AG04449 (cell line): Measurements from ENCODE around the gene TMC6.
"Not testable (repeated sequence)": the region's sequence is repeated elsewhere in the genome, so short reads cannot be mapped to it uniquely, and the experiment has no call there.

Source experiments
- CTCF ChIA-PET: fragments of 350-600 bp; formaldehyde crosslinking; extraction: SDS; loops from one replicate; lab custom pipeline; 2021; ENCODE audit warnings: antibody characterized with exemption; lab: Yijun Ruan, JAX
- POLR2A ChIA-PET: fragments of 400-600, 350-600 bp; formaldehyde crosslinking; extraction: SDS; loops from one replicate; lab custom pipeline; 2020; ENCODE audit warnings: antibody characterized with exemption, inconsistent platforms; lab: Yijun Ruan, JAX
- DNase-seq: peaks from one replicate; pipeline ENCODE4 v3.0.0-alpha.2; 2010; ENCODE audit warnings: low read depth, low spot score
- H3K4me3 ChIP-seq: 2 replicates; pipeline ENCODE4 v1.5.1; 2011; ENCODE audit warnings: low read depth, mild to moderate bottlenecking, control low read depth, low read length
- TF ChIP-seq, protein P1 (sequence below): IDR thresholded peaks from one replicate; pipeline ENCODE4 v1.5.1; 2011; ENCODE audit warnings: mild to moderate bottlenecking, moderate library complexity, low read length, control low read depth, inconsistent platforms; ENCODE audit not compliant: insufficient read depth; ENCODE audit errors: missing control alignments

TMC6 gene

DNA sequence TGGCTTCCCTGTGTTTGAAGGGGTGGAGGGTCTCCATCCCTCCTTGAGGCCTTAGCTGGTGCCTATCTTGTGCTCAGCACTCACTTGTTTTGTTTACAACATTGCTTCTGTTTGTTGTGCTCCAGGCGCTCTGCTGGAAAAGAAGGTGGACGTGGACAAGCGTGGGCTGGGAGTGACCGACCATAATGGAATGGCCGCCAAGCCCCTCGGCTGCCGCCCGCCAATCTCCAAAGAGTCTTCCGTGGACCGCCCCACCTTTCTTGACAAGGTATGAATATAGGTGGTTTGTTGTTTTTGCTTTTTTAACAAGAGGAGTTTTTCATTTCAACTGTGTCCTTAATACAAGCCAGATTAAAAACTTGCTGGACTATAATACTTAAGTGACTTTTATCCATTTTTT, 53.5 kb downstream of the TMC6 start:
- no peak for DNase-seq
- ChIA-PET POLR2A (no interaction called here), CTCF (no interaction called here)
- no peak overlapping the region for H3K4me3 ChIP-seq
- TF ChIP-seq, protein P1, sequence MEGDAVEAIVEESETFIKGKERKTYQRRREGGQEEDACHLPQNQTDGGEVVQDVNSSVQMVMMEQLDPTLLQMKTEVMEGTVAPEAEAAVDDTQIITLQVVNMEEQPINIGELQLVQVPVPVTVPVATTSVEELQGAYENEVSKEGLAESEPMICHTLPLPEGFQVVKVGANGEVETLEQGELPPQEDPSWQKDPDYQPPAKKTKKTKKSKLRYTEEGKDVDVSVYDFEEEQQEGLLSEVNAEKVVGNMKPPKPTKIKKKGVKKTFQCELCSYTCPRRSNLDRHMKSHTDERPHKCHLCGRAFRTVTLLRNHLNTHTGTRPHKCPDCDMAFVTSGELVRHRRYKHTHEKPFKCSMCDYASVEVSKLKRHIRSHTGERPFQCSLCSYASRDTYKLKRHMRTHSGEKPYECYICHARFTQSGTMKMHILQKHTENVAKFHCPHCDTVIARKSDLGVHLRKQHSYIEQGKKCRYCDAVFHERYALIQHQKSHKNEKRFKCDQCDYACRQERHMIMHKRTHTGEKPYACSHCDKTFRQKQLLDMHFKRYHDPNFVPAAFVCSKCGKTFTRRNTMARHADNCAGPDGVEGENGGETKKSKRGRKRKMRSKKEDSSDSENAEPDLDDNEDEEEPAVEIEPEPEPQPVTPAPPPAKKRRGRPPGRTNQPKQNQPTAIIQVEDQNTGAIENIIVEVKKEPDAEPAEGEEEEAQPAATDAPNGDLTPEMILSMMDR, result no peak

DNA sequence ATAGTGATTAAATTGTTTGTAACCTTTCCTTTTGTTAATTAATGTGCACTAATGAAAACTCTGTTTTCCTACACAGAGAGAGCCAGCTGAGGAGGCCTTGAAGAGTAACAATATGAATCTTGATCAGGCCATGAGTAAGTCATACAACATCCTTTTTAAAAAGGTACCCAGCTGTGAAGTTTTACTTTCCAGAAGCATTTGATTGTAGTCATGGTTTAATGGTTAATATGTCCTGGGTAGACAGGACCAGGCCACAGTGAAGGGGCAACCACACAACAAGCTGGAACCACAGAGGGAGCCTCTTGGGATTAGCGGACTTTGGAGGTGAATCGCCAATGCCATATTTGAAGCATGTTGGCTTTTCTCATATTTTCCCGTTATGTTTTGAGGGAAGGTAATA, 55.6 kb downstream of the TMC6 start:
- CTCF ChIA-PET, result no interaction called here

DNA sequence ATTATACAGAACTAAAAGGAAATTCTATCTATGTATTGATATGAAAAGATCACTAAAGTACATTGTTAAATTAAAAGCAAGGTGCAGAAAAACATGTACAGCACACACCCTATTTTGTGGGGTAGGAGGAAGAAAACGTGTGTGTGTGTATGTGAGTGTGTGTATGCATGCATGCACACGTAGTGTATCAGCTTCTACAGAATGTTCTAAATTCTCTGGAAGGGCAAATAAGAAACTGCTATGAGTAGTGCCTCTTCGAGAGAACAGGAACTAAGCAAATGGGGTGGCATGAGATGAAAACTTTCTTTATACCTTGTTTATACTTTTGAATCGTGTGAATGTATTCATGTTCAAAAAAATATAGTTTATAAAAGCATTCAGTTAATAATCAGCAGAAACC, 58.9 kb downstream of the TMC6 start:
- TF ChIP-seq, protein P1, result no peak
- POLR2A ChIA-PET, result no interaction called here
- DNase-seq, result no peak
- CTCF ChIA-PET, result interaction anchor here (1.5 to 1.9 kb wide), 2 partner anchors 15 to 16 kb away, joined by 4 to 8 read pairs; no protein-coding TSS in a partner anchor
- H3K4me3 ChIP-seq, result no peak overlapping the region

More for the DNA sequence above, 55.6 kb downstream of the TMC6 start:
- no peak overlapping the region for H3K4me3 ChIP-seq
- POLR2A ChIA-PET, result no interaction called here
- TF ChIP-seq, protein P1, result no peak
- DNase-seq, result no peak

DNA sequence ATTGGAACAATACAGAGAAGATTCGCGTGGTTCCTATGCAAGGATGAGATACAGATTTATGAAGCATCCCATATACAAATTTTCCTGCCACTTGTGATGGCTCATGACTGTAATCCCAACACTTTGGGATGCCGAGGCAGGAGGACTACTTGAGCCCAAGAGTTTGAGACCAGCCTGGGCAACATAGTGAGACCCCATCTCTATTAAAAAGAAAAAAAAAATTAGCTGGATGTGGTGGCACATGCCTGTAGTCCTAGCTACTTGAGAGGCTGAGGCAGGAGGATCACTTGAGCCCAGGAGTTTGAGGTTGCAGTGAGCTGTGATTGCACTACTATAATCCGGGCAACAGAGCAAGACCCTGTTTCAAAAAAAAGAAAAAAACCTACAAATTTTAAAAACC, 61.6 kb downstream of the TMC6 start:
- DNase-seq, H3K4me3 ChIP-seq, POLR2A ChIA-PET: not testable (repeated sequence)
- CTCF ChIA-PET, result interaction anchor here (1.1 kb wide), 1 partner anchor 18 kb away, joined by 4 read pairs; no protein-coding TSS in a partner anchor

DNA sequence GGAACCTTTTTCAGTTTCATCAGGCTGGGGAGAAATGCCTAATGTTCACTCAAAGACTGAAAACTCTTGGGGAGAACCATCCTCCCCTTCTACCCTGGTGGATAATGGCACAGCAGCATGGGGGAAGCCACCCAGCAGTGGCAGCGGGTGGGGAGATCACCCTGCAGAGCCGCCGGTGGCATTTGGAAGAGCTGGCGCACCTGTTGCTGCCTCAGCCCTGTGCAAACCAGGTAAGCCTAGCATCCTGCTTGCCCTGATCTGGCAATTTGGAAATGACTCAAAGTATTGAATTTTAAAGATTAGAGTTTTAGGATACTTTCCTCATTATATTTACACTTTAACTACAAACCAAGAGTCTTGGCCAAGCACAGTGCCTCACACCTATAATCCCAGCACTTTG, 63.8 kb downstream of the TMC6 start:
- POLR2A ChIA-PET, result no interaction called here
- DNase-seq, result no peak
- TF ChIP-seq, protein P1, result no peak
- H3K4me3 ChIP-seq, result no peak overlapping the region
- CTCF ChIA-PET, result interaction anchor here (2.0 kb wide), 1 partner anchor 20 kb away, joined by 9 read pairs; no protein-coding TSS in a partner anchor

DNA sequence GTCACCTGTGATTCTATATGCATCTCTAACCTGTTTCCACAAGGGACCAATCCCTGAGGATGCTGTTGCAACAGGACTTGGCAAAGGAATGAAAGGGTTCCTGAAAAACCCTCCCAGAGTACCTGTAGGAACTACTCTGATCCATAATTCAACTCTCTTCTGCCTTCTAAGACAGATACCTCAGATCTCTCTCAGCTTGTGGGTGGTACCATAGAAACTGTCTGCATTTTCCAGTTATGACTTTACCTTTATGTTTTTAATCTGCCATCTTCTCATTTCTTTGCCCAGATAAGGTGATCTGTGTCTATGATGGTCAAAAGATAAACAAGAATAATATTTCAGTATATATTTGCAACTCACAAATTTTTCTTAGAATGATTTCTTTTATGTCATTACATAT, 65.1 kb downstream of the TMC6 start:
- DNase-seq, result no peak
- POLR2A ChIA-PET, result no interaction called here
- CTCF ChIA-PET, result interaction anchor here (1.2 to 2.0 kb wide), 2 partner anchors 22 to 49 kb away, joined by 5 to 9 read pairs; no protein-coding TSS in a partner anchor
- TF ChIP-seq, protein P1, result no peak
- no peak overlapping the region for H3K4me3 ChIP-seq

DNA sequence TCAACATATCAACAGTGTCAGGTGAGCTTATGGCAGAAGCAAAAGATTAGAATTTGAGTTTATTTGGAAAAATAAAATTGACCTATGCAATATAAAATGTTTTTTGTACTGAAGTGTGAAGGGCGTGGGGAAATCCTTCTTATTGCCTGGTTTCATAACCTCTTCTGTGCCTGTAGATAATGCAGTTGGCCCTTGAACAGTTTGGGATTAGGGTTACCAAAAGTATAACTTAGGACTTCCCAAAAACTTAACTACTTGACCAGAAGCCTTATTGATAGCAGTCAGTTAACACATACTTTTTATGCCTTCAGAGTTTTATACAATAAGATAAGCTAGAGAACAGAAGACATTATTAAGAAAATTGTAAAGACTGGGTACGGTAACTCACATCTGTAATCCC, 66.0 kb downstream of the TMC6 start:
- POLR2A ChIA-PET, result no interaction called here
- TF ChIP-seq, protein P1, result no peak

More for the DNA sequence above, 66.0 kb downstream of the TMC6 start:
- H3K4me3 ChIP-seq, result no peak overlapping the region
- CTCF ChIA-PET, result interaction anchor here (1.0 to 1.8 kb wide), 4 partner anchors 19 to 43 kb away, joined by 3 to 9 read pairs (median 4); no protein-coding TSS in a partner anchor
- no peak for DNase-seq
